NB4 (cell line): ENCODE data around the gene ZBTB7C.

Source experiments
- MYC ChIP-seq: IDR thresholded peaks from 2 replicates; pipeline ENCODE4 v1.6.1; 2011; ENCODE audit warnings: low read depth, low read length
- POLR2A ChIP-seq: IDR thresholded peaks from 2 replicates; pipeline ENCODE4 v1.6.1; 2011; ENCODE audit warnings: mild to moderate bottlenecking; ENCODE audit not compliant: insufficient read length; ENCODE audit errors: extremely low read depth
- TF ChIP-seq, protein P1 (sequence below): IDR thresholded peaks from one replicate; pipeline ENCODE4 v1.5.1; 2012; ENCODE audit warnings: low read depth, low read length

GRCh38 chr18:48161911-48162698 is 247.1 kb downstream of the ZBTB7C start:
- TF ChIP-seq, protein P1, sequence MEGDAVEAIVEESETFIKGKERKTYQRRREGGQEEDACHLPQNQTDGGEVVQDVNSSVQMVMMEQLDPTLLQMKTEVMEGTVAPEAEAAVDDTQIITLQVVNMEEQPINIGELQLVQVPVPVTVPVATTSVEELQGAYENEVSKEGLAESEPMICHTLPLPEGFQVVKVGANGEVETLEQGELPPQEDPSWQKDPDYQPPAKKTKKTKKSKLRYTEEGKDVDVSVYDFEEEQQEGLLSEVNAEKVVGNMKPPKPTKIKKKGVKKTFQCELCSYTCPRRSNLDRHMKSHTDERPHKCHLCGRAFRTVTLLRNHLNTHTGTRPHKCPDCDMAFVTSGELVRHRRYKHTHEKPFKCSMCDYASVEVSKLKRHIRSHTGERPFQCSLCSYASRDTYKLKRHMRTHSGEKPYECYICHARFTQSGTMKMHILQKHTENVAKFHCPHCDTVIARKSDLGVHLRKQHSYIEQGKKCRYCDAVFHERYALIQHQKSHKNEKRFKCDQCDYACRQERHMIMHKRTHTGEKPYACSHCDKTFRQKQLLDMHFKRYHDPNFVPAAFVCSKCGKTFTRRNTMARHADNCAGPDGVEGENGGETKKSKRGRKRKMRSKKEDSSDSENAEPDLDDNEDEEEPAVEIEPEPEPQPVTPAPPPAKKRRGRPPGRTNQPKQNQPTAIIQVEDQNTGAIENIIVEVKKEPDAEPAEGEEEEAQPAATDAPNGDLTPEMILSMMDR, result no peak
- no peak for TF ChIP-seq POLR2A
- no peak for TF ChIP-seq MYC
